DMS53 (cell line): Measurements from ENCODE around the gene KCNIP4.
A peak's percentile ranks its signal among the peaks of the same experiment; 100 is the strongest.

ENCODE experiments used
- DNase-seq: peaks from one replicate; lab custom pipeline; 2025; lab: John Stamatoyannopoulos, UW

Gene KCNIP4

DNA sequence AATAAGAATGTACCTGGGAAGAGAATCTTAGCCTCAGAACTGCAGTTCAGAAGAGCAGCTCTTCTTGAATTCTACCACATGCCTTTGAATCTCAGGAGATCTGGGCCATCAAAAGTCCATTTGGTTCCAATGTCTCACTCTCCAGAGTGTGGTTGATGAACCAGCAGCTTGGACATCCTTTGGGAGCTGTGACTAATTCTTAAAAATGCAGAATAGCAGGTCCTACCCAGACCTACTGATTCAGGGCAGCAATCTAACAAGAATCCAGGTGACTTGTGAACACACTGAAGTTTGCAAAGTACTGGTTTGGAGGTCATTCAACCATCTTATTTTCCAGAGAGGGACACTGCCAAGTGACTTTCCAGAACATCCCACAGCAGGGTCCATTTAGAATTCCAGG is 1003.6 kb downstream of the KCNIP4 start:
- no peak for DNase-seq

DNA sequence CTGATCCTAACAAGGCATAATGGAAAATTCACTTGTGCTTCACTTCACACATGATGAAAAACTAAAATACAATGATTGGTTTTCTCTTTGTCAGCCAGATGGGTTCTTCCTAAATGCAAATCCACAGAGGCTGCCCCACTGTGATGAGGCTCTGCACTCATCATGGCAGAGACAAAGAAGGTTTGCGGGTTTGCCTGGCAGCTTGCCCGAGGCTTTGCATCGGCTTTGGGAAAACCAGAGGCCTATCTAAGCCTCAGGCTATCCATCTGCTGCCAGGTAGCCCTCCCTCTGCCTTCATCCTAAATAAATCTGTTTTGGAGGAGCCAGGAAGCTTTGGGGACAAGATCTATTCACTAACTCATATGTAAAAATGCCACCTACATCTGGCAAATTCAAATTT is 1004.1 kb downstream of the KCNIP4 start:
- no peak for DNase-seq

DNA sequence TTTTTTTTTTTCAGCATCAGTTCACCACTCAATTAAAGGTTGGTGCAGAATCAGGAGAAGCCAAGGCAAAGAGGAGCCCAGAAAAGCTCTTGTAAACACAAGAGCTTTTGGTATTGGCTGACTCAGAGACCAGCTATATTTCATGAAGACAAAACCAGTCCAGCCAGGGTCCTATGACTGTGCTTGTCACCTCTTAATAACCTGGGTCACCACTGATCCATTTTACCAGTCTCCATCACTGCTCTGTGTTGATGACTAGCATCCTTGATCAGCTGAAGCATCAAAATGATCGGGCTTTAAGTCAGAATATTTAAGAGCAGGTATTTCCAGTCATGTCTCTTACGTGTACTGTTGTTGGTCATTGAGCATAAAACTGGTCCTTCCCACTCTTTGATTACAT is 1010.4 kb downstream of the KCNIP4 start:
- DNase-seq = no peak

DNA sequence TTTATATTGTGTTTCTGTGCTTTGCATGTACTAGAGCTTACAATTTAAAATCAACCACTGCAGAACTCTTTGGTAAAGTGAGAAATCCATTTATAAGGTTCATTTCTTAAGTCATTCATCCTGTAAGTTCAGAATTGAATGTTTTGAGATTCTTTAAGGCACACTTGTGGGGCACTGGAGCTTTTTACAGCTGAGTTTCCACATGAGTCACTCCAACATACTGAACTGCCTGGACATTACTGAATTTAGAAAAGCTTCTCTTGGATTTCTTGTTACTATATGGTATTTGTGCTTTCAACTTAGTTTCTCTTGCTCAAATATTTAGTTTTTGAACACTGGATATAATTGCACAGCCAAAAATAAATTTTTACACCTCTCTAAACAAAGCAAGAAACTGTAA is 1022.0 kb downstream of the KCNIP4 start:
- DNase-seq = no peak

DNA sequence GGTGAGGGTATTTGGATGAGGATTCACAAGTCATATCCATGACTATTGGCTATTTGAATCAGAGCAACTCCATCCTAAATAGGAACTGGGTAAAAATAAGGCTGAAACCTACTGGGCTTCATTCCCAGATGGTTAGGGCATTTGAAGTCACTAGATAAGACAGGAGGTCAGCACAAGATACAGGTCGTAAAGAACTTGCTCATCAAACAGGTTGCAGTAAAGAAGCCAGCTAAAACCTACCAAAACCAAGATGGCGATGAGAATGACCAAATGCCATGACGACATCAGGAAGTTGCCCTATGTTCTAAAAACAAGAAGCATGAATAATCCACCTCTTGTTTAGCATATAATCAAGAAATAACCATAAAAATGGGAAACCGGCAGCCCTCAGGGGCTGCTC is 1023.4 kb downstream of the KCNIP4 start:
- DNase-seq = no peak

DNA sequence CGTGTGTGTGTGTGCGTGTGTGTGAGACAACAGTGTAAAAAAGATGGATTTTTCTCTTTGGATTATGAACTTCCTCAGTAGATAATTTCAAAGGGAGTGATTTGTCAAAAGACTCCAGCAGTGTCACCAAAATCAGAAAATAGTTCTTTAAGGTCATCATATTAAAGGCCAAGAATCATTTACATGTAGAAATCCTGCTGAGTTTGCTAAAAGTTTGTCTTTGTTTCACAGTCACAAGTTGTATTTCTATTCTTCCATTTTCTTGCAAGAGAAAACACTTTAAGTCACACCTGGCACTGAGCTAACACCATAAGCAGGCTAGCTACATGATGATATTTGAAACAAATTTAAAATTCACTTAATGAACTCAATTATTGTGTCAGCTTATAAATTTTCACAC is 1025.6 kb downstream of the KCNIP4 start:
- DNase-seq = no peak

DNA sequence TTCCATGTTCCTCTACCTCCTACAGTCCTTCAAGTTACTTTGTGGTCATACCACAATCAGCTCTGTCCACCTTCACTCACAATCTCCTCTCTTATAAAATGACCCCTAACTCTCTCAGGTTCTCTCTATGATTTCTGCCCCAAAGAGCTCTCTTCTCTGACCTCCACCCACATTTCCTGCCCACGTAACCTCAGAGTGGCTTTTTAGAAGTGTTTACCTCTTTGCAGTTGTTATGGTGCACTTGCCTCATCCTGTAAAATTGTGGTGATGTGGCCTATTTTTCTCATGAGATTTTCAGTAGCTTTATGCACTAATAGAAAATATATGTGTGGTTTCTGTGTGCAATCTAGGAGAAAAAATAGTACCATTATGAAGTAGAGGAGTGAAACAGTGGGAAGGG is 1032.5 kb downstream of the KCNIP4 start:
- peak; percentile 7 for DNase-seq

DNA sequence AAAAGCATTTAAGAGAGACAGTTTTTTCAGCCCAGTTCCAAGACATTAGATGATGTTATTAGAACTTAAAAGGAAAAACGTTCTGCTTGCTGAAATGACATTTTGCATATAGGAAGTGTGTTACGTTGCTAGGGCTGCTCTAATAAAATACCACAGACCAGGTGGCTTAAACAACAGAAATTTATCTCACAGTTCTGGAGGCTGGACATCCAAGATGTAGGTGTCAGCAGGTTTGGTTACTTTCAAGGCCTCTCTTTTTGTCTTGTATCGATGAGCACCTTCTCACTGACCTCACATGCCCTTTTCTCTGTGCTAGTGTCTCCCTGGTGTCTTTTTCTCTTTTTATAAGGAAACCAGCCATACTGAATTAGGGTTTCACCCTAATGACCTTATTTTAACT is 1043.6 kb downstream of the KCNIP4 start:
- DNase-seq = no peak

DNA sequence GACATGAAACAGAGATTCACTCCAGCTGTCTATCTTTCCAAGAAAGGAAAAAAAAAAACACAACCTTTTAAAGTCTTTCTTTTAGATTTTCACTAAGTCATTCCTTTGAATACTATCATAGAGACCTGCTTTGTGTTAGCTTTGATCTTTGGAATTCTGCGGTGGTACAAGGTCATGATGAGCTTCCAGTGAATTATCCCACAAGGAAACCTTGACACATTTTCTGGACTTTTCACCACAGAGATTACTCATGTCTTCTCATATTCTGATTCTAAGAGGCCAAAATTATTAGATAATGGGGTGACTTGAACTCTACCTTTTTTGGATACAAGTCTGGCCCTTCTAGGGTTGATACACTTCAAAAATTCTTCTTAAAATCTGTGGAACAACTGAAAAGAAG is 1046.7 kb downstream of the KCNIP4 start:
- DNase-seq = no peak

DNA sequence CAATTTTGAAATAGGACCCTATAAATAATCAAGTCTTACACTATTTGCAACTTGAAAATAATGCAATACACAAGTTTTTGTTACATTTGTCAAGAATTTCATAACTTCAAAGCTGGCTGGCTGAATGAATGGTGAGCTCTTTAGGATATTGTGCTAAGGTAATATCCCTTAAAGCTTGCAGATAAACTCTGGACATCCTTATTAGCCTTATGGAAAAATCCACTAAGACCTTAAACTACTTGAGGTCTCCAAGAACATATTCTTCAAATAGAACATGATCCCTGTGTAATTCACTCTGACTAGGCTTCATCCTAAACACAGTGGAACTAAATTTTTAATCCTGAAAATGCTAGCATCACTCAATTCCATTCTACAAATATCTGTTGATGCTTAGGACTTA is 1049.0 kb downstream of the KCNIP4 start:
- no peak for DNase-seq

DNA sequence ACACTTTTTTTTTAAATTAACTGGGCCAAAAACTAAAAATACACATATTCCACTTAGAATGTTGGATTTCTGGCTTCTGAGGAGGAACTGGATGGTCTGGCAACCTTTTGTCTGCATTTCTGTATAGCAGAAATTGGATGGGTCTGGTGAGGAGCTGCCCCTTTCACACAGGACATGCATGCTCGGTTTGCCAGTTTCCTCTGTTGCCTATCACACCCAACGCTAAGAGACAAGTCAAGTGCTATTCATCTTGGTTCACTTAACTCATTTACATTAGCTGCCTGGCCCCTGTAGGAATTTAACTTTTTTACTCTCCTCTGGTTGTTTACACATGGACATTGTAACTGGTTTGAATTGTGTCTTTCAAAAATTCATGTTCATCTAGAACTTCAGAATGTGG is 1052.6 kb downstream of the KCNIP4 start:
- no peak for DNase-seq

DNA sequence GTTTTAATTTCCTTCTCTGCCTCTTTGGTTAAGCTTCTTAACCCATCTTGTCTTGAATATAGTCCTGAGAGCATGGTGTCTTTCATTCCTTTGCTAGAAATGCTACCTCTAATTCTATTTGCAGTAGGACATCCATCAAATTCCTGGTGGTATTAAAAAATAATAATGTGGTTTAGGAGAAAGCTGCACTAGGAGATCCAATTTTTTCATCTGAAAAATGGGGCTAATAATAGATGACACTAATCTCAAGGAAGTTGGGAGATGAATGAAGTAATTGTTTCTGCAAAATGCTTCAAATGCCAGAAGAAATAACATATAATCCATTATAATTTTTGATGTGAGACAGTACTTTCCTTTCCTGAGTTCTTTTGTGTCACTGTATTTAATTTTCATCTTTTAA is 1053.4 kb downstream of the KCNIP4 start:
- no peak for DNase-seq

DNA sequence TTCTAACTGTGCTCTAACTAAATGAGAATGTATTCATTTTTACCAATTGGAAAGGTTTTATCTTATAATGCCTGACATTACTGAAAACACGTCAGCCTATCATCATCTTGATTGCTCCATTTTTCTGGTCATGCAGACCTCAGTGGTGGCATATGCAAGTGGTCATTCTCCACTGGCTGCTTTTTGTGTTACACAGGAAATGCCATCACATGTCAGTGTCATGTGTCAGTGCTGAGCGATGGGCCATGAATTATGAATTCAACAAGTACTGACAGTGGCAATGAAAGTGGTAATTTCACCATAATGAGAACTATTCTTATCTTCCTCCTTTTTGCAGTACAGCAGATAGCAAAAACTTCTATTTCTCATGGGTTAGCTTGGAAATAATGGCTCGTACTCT is 1057.8 kb downstream of the KCNIP4 start:
- no peak for DNase-seq

DNA sequence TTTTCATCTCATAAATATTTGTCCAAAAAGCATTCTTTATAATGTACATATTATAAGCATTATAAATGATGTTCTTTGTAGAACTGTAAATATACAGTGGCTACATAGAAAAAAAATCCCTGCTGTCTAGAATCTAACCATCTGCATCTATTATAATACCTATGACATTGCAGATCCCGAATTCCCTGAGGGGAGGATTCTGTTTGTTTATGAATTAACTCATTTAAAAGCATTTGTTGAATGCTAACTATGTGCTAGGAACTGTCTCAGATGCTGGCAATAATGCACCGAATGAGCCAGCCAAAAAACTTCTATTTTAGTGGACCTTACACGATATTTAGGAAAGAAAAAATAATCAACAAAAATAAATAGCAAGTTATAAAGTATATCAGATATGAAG is 1058.7 kb downstream of the KCNIP4 start:
- no peak for DNase-seq

DNA sequence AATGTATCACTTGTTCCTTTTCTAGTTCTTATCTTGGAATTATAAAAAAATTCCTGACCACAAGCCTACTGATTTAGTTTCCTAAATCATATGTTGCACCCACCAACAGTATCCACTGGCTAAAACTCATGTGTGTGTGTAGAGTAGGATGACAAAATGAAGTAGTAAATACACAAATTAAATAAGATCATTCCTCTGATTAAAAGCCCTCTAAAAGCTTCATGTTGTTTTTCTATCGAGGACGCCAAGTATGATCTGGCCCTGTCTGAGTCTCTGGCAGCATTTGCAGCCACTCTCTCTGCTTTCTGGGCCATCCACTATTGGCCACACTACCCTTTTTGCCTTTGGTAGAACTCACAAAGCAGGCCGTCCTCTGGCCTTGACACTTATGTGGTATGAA is 1064.9 kb downstream of the KCNIP4 start:
- DNase-seq = no peak

DNA sequence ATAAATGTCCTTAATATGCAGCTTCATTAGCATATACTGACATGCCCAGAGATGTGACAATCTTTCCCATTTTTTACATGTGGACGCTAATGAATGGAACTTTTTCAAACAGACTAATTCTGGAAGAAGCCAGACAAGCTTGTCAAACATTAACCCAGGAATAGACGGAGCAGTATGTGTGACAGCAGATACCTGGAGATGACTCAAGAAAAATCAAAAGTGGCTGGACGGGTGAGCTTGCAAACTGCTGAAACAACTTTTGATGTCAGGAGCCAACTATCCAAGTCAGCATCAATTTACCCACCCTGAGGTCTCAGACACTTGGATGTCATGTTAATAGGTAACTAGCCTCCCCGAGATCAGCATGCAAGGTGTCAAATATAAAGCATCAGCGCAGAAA is 1065.3 kb downstream of the KCNIP4 start:
- peak; percentile 74 for DNase-seq

DNA sequence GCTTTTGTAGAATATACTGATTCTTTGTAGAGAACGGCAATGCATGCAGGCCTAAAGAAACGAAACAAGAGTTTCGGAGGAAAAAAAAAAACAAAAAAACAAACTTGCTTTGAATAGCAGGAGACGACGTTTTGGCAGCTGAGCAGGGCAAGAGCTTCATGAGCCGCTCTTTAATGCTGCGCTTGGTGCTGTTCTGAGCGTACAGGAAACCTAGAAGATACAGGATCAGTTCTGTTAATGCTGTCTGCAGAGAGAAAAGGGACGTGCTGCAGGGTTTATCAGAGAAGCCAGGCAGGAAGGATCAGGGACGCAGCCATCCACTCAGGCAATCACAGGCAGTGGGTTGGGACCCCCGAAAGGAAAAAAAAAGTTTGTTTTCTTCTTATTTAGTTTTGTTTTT is 1066.1 kb downstream of the KCNIP4 start:
- peak; percentile 7 for DNase-seq

DNA sequence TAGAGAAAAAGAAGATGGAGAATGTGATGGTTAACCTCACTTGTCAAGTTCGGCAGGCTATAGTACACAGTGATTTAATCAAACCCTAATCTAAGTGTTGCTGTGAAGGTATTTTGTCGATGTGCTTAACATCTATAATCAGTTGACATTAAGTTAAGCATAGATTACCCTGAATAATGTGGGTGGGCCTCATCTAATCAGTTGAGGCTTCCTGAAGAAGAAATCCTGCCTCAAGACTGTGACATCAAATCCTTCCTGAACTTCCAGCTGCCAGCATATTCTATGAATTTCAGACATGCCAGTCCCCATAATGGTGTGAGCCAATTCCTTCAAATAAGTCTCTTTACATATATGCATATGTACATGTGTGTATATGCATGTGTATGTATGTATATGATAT is 1066.9 kb downstream of the KCNIP4 start:
- DNase-seq = no peak

DNA sequence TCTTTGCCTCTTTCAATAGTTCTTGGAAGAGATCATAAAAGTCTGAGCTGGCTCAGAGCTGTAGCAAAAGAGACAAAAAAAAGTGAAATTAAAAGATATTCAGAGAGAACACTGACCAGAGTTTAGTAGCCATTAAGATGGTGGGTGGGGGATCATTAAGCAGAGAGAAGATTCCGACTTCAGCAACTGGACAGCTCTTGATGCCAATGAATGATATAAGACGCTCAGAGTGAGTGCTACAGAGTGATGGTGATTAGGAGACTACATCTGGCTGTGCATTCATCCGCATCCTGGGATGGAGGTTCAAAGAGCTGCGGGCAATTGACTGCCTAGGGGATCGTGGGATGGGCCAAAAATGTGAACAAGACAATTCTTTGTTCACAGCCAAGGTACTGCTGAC is 1069.8 kb downstream of the KCNIP4 start:
- DNase-seq = no peak

DNA sequence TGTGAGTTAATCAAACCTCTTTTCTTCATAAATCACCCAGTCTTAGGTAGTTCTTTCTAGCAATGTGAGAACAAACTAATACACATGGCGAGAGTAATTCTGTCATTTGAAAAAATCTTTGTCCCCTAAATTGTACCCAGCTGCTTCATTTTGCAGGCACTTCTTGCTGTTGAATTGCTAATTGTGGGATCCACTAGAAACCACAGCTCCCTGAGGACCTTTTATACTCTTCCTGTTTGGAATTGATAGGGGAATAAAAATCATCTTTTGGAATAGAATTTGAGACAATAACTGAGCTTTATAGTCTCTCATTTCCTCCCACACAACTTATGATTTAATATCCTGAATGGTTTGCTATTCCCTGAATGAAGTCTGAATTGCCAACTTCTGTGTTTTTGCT is 1078.1 kb downstream of the KCNIP4 start:
- no peak for DNase-seq

DNA sequence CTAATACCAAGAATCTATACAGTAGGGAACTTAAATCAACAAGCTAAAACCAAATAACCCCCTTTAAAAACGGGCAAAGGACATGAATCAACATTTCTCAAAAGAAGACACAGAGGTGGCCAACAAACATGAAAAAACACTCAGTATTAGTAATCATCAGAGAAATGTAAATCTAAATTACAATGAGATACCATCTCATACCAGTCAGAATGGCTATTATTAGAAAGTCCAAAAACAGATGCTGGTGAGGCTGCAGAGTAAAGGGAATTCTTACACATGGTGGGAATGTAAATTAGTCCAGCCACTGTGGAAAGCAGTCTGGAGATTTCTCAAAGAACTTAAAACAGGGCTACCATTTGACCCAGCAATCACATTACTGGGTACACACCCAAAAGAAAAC is 1080.5 kb downstream of the KCNIP4 start:
- no peak for DNase-seq

DNA sequence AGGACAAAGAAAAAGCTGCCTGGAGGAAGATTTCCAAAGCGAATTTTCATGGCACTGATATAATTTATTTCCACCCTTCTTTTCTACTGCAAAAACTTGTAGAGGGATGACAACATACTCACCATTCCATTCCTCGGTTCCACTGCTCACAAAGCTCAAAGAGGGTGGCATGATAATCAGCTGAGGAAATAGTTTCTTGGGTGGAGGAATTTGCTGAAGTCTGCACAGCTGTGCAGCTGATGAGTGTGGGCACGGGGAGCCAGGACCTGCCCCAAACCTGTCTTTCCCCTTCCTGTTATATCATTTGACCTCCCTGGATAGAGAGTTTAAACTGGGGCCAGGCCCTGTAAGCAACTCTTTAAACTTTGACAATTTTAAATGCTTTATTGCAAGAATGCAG is 1087.7 kb downstream of the KCNIP4 start:
- no peak for DNase-seq

DNA sequence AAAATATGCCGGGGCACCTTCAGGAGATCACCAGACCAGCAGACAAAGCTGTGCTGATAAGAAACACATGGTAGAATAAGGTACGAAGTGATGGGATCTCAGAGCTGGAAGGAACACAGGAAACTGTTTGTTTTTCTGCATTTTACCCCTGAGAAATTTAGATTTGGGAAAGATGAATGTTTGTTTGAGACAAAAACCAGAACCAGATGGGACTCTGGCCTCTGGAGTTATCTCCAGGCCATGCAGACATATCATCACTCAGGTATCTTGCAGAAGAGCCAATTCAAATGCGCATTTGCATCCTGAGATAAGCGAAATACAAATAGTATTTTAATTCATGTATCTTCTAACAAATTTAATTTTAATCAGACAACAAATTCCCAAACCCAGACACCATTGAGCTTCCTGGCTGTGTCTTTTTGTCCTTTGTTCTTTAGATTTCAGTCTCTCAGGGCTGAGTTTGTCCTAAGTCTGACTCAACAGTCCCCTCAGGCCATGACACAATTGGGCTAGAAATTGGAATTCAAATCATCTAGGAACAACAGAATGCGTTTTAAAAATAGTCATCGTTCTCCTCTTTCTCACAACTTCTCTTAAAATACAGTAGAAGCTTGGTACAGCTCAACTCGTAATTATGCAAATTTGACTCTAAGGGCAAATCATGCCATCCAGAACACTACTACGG is 1089.3 kb downstream of the KCNIP4 start:
- no peak for DNase-seq

DNA sequence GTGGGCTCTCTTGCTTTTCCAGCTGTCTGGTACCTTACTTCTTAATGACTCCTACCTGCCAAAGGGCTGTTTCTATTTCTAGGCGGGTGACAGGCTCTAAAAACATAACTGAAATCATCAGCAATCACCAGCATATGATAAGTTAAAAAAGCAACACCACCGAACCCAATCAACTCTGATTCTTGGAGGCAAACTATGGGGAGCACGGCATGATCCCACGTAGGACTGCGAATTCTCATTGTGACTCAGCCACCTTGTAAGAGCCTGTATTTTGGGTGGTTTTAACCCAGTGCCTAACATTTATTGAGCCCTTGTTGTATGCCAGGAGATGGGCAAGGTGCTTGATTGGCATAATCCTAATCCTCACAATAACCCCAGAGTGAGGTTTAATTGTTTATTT is 1091.5 kb downstream of the KCNIP4 start:
- DNase-seq = no peak
